CD4-positive, alpha-beta T cell (primary cell): ENCODE measurements around the gene ST6GALNAC4. TPM values are rescaled to one million over a fixed set of nuclear protein-coding genes. Genes with fewer than 3 reads are reported as not detected.

Source experiments
- ATAC-seq: fragments of 200-7000 bp; cut with Tn5 transposase; one replicate; pipeline ENCODE4 v1.10.0; 2022; ENCODE audit warnings: mild to moderate bottlenecking; ENCODE audit not compliant: poor library complexity
- CTCF ChIA-PET: fragments of 350-600 bp; sonication (Branson Sonifier 250); formaldehyde crosslinking; loops from one replicate; lab custom pipeline; 2021; ENCODE audit warnings: antibody characterized with exemption, inconsistent platforms; lab: Charles Lee
- POLR2A ChIA-PET: fragments of 350-600 bp; sonication (Branson Sonifier 250); formaldehyde crosslinking; loops from one replicate; lab custom pipeline; 2021; ENCODE audit warnings: antibody characterized with exemption, inconsistent platforms; lab: Charles Lee
- DNase-seq, 14 experiments: peaks; one replicate each; pipeline ENCODE4 v3.0.0-alpha.2; 2013 to 2020; ENCODE audit warnings: mixed read lengths in 2 of 14
- H3K27ac ChIP-seq, 2 donors: one replicate each; pipeline versions ENCODE4 v1.5.1 to v1.7.0; 2013; ENCODE audit warnings: low read length in 2 of 2, low read depth in 1 of 2, mild to moderate bottlenecking in 1 of 2
- H3K27me3 ChIP-seq, 2 experiments: 1 replicate in 1 of 2; 2 replicates in 1 of 2; pipeline versions ENCODE4 v1.6.1 to v1.7.0; 2013; ENCODE audit warnings: low read length in 2 of 2, control low read depth in 1 of 2, mild to moderate bottlenecking in 1 of 2, moderate library complexity in 1 of 2; ENCODE audit not compliant: insufficient read depth in 2 of 2, control insufficient read depth in 1 of 2
- H3K36me3 ChIP-seq: one replicate; pipeline ENCODE4 v1.6.1; 2013; ENCODE audit warnings: low read length, control low read depth; ENCODE audit not compliant: insufficient read depth
- H3K4me1 ChIP-seq: one replicate; pipeline ENCODE4 v1.6.1; 2013; ENCODE audit warnings: low read length, control low read depth; ENCODE audit not compliant: insufficient read depth
- H3K4me3 ChIP-seq: one replicate; pipeline ENCODE4 v1.5.1; 2013; ENCODE audit warnings: mild to moderate bottlenecking, low read length, moderate library complexity
- H3K9me3 ChIP-seq, 2 experiments: 1 replicate in 1 of 2; 2 replicates in 1 of 2; pipeline versions ENCODE4 v1.6.1 to v1.7.0; 2013; ENCODE audit warnings: low read length in 2 of 2, mild to moderate bottlenecking in 2 of 2, control low read depth in 1 of 2, moderate library complexity in 1 of 2; ENCODE audit not compliant: control insufficient read depth in 1 of 2, insufficient read depth in 1 of 2
- H3K27ac Mint-ChIP-seq: one replicate; pipeline ENCODE4 v1.8.0; 2020; ENCODE audit warnings: mixed read lengths
- H3K27me3 Mint-ChIP-seq: one replicate; pipeline ENCODE4 v1.8.0; 2021; ENCODE audit warnings: mixed read lengths
- H3K36me3 Mint-ChIP-seq: one replicate; pipeline ENCODE4 v1.8.0; 2021; ENCODE audit warnings: low read depth, mixed read lengths
- H3K4me1 Mint-ChIP-seq: one replicate; pipeline ENCODE4 v1.8.0; 2021; ENCODE audit warnings: low read depth, mixed read lengths
- H3K4me3 Mint-ChIP-seq: one replicate; pipeline ENCODE4 v1.8.0; 2020; ENCODE audit warnings: mild to moderate bottlenecking, mixed read lengths
- H3K9me3 Mint-ChIP-seq: one replicate; pipeline ENCODE4 v1.8.0; 2020; ENCODE audit warnings: mixed read lengths
- intact Hi-C, 2 experiments: fragments of 100-400 bp; cut with DNase I in 1 of 2; cut with micrococcal nuclease in 1 of 2; formaldehyde crosslinking; loops; one replicate each; pipeline versions ENCODE4 v1.15.1 to v1.9.0; 2023 to 2025; cut with DNase I, micrococcal nuclease
- total RNA-seq, 174 experiments: library from RNA in 2 of 174; stranded (reverse) in 2 of 174; gene quantifications; one replicate each; pipeline ENCODE4 v1.2.3 and lab custom pipeline; 2021 to 2026
- TF ChIP-seq, protein P1 (sequence below): fragments of 200-600 bp; IDR thresholded peaks from one replicate; pipeline ENCODE4 v1.8.0; 2022; ENCODE audit warnings: antibody characterized with exemption, mild to moderate bottlenecking

ST6GALNAC4 gene
- total RNA-seq, 2 experiments from 2014 or later: 28.7 to 30.2 TPM

DNA sequence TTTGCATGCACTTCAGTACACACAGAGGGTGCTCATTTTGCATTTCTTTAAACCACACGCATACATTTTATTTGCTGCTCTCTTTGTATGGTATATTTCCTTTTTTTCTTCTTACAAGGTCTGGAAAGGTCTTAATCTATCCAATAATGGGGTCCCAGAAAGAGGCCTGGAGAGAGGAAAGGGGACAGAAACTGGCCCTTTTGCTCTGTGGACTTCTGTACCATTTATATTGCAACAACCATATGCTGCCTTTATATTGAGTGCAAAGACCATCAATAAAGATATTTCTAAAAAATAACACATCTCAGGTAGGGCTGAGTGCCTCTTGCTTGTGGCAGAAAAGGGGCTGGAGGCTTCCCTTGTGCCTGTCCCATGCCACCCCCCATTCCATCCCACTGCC lies 36.3 kb upstream of the ST6GALNAC4 start:
- H3K4me3 Mint-ChIP-seq: peak overlapping the region; percentile 71
- peaks cover 75% of the 10 kb centered on the region for H3K36me3 Mint-ChIP-seq
- no peak for DNase-seq
- Histone ChIP-seq H3K27ac (peak overlapping the region; percentile 37 to 65), H3K4me3 (no peak overlapping the region), H3K9me3 (no peaks in the 10 kb centered on the region), H3K4me1 (peaks cover 92% of the 10 kb centered on the region), H3K36me3 (peaks cover 63% of the 10 kb centered on the region), H3K27me3 (no peaks in the 10 kb centered on the region)
- CTCF ChIA-PET: interaction anchor here (3.2 to 5.1 kb wide), 3 partner anchors 10 to 81 kb away, joined by 41 to 74 read pairs (median 71); no protein-coding TSS in a partner anchor
- POLR2A ChIA-PET: interaction anchor here (1.8 to 34.9 kb wide), 4 partner anchors 15 to 115 kb away, joined by 6 to 1020 read pairs (median 150); partner anchors contain the start of genes DPM2, EEIG1 and SLC25A25
- H3K27ac Mint-ChIP-seq: peak overlapping the region; percentile 97
- no peaks in the 10 kb centered on the region for H3K9me3 Mint-ChIP-seq
- TF ChIP-seq, protein P1, sequence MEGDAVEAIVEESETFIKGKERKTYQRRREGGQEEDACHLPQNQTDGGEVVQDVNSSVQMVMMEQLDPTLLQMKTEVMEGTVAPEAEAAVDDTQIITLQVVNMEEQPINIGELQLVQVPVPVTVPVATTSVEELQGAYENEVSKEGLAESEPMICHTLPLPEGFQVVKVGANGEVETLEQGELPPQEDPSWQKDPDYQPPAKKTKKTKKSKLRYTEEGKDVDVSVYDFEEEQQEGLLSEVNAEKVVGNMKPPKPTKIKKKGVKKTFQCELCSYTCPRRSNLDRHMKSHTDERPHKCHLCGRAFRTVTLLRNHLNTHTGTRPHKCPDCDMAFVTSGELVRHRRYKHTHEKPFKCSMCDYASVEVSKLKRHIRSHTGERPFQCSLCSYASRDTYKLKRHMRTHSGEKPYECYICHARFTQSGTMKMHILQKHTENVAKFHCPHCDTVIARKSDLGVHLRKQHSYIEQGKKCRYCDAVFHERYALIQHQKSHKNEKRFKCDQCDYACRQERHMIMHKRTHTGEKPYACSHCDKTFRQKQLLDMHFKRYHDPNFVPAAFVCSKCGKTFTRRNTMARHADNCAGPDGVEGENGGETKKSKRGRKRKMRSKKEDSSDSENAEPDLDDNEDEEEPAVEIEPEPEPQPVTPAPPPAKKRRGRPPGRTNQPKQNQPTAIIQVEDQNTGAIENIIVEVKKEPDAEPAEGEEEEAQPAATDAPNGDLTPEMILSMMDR: no peak
- H3K27me3 Mint-ChIP-seq: no peaks in the 10 kb centered on the region
- intact Hi-C loops: loop anchor here (5.0 to 10.0 kb wide), 2 partner anchors 149 to 162 kb away; no protein-coding TSS in a partner anchor
- peaks cover 88% of the 10 kb centered on the region for H3K4me1 Mint-ChIP-seq
- ATAC-seq: no peak

GRCh38 chr9:127950513-127951289 lies 33.9 kb upstream of the ST6GALNAC4 start:
- H3K4me3 ChIP-seq: no peak overlapping the region
- peaks cover 92% of the 10 kb centered on the region for H3K4me1 ChIP-seq
- peaks cover 82% of the 10 kb centered on the region for H3K4me1 Mint-ChIP-seq
- no peaks in the 10 kb centered on the region for H3K9me3 ChIP-seq
- TF ChIP-seq, protein P1: no peak
- peak overlapping the region; percentile 49 to 64 for H3K27ac ChIP-seq
- no peaks in the 10 kb centered on the region for H3K9me3 Mint-ChIP-seq
- peaks cover 83% of the 10 kb centered on the region for H3K36me3 ChIP-seq
- ATAC-seq (no peak), DNase-seq (no peak)
- H3K27me3 Mint-ChIP-seq: no peaks in the 10 kb centered on the region
- H3K27ac Mint-ChIP-seq: peak overlapping the region; percentile 97
- peaks cover 90% of the 10 kb centered on the region for H3K36me3 Mint-ChIP-seq
- peak overlapping the region; percentile 72 for H3K4me3 Mint-ChIP-seq
- H3K27me3 ChIP-seq: no peaks in the 10 kb centered on the region
- intact Hi-C loops: loop anchor here (1.0 to 10.0 kb wide), 3 partner anchors 12 to 164 kb away; no protein-coding TSS in a partner anchor
- ChIA-PET CTCF (no interaction called here), POLR2A (interaction anchor here (1.5 to 13.6 kb wide), 4 partner anchors 8 to 76 kb away, joined by 3 to 272 read pairs (median 8); partner anchors contain the start of gene EEIG1)

DNA sequence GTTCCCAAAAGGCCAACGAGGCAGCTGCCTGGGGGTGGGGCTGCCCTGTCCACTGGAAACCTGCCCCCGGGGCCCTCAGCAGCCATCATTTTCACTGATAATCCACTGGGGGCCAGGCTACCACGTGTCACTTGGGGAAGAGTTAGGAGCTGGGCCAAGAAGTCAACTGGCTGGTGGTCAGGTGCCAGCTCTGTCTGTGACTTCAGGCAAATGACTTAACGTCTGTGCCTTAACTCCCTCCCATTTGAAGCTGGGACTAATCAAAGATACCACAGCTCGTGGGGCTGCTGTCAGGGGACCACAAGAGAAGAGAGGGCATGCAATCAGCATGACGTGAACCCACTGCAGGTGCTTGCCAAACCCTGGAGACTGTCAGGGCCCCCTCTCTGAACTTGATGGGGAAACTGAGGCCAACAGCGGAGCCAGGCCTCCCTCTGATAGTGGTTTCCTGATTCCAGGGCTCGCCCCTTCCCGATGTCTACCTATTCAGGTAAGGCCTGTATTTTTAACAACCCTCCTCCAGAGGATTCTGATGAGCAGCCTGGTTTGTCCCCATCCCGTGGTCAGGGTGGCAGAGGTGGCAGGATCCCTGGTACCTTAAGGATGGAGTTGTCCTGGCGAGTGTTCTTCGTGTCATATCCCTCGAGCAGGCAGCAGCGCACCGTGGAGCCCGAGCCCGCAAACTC lies 33.1 kb upstream of the ST6GALNAC4 start:
- Histone ChIP-seq H3K27ac (peak overlapping the region; percentile 49 to 64), H3K36me3 (peaks cover 90% of the 10 kb centered on the region), H3K27me3 (no peaks in the 10 kb centered on the region), H3K4me3 (no peak overlapping the region), H3K4me1 (peaks cover 92% of the 10 kb centered on the region), H3K9me3 (no peaks in the 10 kb centered on the region)
- H3K4me3 Mint-ChIP-seq: peak overlapping the region; percentile 72
- H3K36me3 Mint-ChIP-seq: peaks cover 90% of the 10 kb centered on the region
- DNase-seq (peak in 2 of 14 experiments; percentile 34 to 45), ATAC-seq (peak; percentile 19)
- H3K27me3 Mint-ChIP-seq: no peaks in the 10 kb centered on the region
- peak overlapping the region; percentile 97 for H3K27ac Mint-ChIP-seq
- TF ChIP-seq, protein P1: no peak
- ChIA-PET CTCF (interaction anchor here (1.6 to 1.7 kb wide), 2 partner anchors 13 to 85 kb away, joined by 6 to 7 read pairs; no protein-coding TSS in a partner anchor), POLR2A (interaction anchor here (0.9 to 2.8 kb wide), 8 partner anchors 8 to 84 kb away, joined by 3 to 12 read pairs (median 4); partner anchors contain the start of gene EEIG1)
- peaks cover 76% of the 10 kb centered on the region for H3K4me1 Mint-ChIP-seq
- intact Hi-C loops: loop anchor here (5.0 to 10.0 kb wide), 2 partner anchors 152 to 165 kb away; no protein-coding TSS in a partner anchor
- no peaks in the 10 kb centered on the region for H3K9me3 Mint-ChIP-seq
